ENCODE data around the gene ALPK1. TPM values are rescaled to one million over a fixed set of nuclear protein-coding genes. Genes with fewer than 3 reads are reported as not detected.

The ALPK1 gene
- total RNA-seq, 1 experiment from 2014 or later: 0.17 TPM

DNA sequence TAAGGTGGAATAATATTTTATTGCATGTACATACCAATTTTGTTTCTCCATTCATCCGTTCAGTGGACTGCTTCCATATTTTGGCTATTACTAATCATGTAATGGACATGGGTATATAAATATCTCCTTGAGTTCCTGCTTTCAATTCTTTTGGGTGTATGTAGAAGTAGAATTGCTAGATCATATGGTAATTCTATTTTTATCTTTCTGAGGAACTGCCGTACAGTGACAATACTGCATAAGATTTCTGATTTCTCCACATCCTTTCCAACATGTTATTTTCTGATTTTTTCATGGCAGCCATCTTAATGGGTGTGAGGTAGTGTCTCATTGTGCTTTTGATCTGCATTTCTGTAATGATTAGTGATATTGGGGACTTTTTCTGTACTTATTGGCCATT is 19.2 kb downstream of the ALPK1 start:
- H3K27me3 ChIP-seq (ENCODE audit: insufficient read depth, low read length): no peaks in the 10 kb centered on the region
- H3K56ac ChIP-seq (ENCODE audit: insufficient read length, low read depth, low read length): no peak overlapping the region
- H2AK5ac ChIP-seq (ENCODE audit: insufficient read length, low read length): no peak overlapping the region
- H3K4me1 ChIP-seq (ENCODE audit: insufficient read depth, low read length): no peaks in the 10 kb centered on the region
- H2AFZ ChIP-seq (ENCODE audit: low read length): no peak overlapping the region
- H3K4ac ChIP-seq (ENCODE audit: low read depth, low read length): no peak overlapping the region
- no peaks in the 10 kb centered on the region for H3K79me1 ChIP-seq (ENCODE audit: insufficient read depth, low read depth, low read length, poor library complexity, severe bottlenecking)
- no peak overlapping the region for H2BK120ac ChIP-seq (ENCODE audit: low read depth, low read length, poor library complexity, severe bottlenecking)
- no peak overlapping the region for H3K27ac Mint-ChIP-seq
- no peak overlapping the region for H3T11ph ChIP-seq (ENCODE audit: low read length)
- no peaks in the 10 kb centered on the region for H3K9me3 ChIP-seq (ENCODE audit: control insufficient read depth, low read depth, low read length)
- no peak overlapping the region for H3K14ac ChIP-seq (ENCODE audit: insufficient read depth, low read length)
- H2BK5ac ChIP-seq (ENCODE audit: insufficient read length, low read length): no peak overlapping the region
- no peak overlapping the region for H4K8ac ChIP-seq (replicated peaks; ENCODE audit: insufficient read length, low read depth, low read length)
- no peak overlapping the region for H3K4me2 ChIP-seq (ENCODE audit: insufficient read depth, insufficient read length, low read length)
- no peak overlapping the region for H3K4me3 Mint-ChIP-seq
- H3K4me1 Mint-ChIP-seq: peaks cover 0 to 2% of the 10 kb centered on the region in 2 experiments; a peak in 2 of 4 replicates
- no peak overlapping the region for H3K23ac ChIP-seq (ENCODE audit: insufficient read length, low read depth, low read length)
- no peak overlapping the region for H4K5ac ChIP-seq (ENCODE audit: insufficient read length, low read depth, low read length)
- no peaks in the 10 kb centered on the region for H3K79me2 ChIP-seq (ENCODE audit: insufficient read depth, low read length)
- no peak overlapping the region for H2BK20ac ChIP-seq (ENCODE audit: low read depth, low read length, poor library complexity, severe bottlenecking)
- TF ChIP-seq CTCF (conservative IDR thresholded peaks at IDR 0.05): no peak
- H3K27ac ChIP-seq (ENCODE audit: insufficient read length, low read depth, low read length): no peak overlapping the region
- DNase-seq: no peak
- H2BK15ac ChIP-seq (ENCODE audit: low read depth, low read length): no peak overlapping the region
- H4K91ac ChIP-seq (ENCODE audit: insufficient read length, low read depth, low read length): no peak overlapping the region
- H3K18ac ChIP-seq (ENCODE audit: insufficient read length, low read depth, low read length): no peak overlapping the region
- no peak overlapping the region for H2BK12ac ChIP-seq (ENCODE audit: insufficient read length, low read depth, low read length)
- no peaks in the 10 kb centered on the region for H4K20me1 ChIP-seq (ENCODE audit: control insufficient read depth, insufficient read depth, insufficient read length)
- no peaks in the 10 kb centered on the region for H3K9me3 Mint-ChIP-seq
- peaks cover 25% of the 10 kb centered on the region for H3K27me3 Mint-ChIP-seq (ENCODE audit: low read depth)
- no peak overlapping the region for H3K9ac ChIP-seq (ENCODE audit: extremely low read depth, insufficient read length, low read length)
- H3K23me2 ChIP-seq (ENCODE audit: insufficient read length, low read depth, low read length, poor library complexity, severe bottlenecking): no peaks in the 10 kb centered on the region
- WGBS (ENCODE audit: extremely low coverage, insufficient read length, low lambda C conversion rate): no CpG with 5 or more reads among the region's 2 CpGs
- H3K36me3 Mint-ChIP-seq (ENCODE audit: insufficient read depth in 1 of 3, low read depth in 3 of 3): no peaks in the 10 kb centered on the region

All from H9 (cell line).